HG03342 (cell line): ENCODE measurements around the gene INTS4.
"Not testable (repeated sequence)": the region's sequence is repeated elsewhere in the genome, so short reads cannot be mapped to it uniquely, and the experiment has no call there.

Experiments
- ATAC-seq: cut with Tn5 transposase; IDR thresholded peaks from one replicate; pipeline ENCODE4 v1.9.1; 2021; ENCODE audit warnings: mild to moderate bottlenecking, moderate library complexity; ENCODE audit not compliant: unreplicated experiment

The INTS4 gene

GRCh38 chr11:78023426-78023825, 29.0 kb upstream of the INTS4 start:
- no peak for ATAC-seq

GRCh38 chr11:78022397-78023396, 28.2 kb upstream of the INTS4 start, which contains the start of gene KCTD14:
TSS of gene KCTD14 (minus strand) at chr11:78023276. CDS start at chr11:78023249, 27 bp downstream.
- no peak for ATAC-seq

- no peak for ATAC-seq
Measured at GRCh38 chr11:78021611-78022010, 27.1 kb upstream of the INTS4 start.

GRCh38 chr11:78020246-78020645, 25.8 kb upstream of the INTS4 start:
- no peak for ATAC-seq

- ATAC-seq, result no peak
Measured at GRCh38 chr11:78019808-78020207, 25.3 kb upstream of the INTS4 start.

GRCh38 chr11:78015878-78016277, 21.4 kb upstream of the INTS4 start:
- no peak for ATAC-seq

GRCh38 chr11:78014937-78015520, 20.6 kb upstream of the INTS4 start:
- ATAC-seq, result not testable (repeated sequence)

GRCh38 chr11:78011301-78011700, 16.8 kb upstream of the INTS4 start:
- ATAC-seq, result no peak

- no peak for ATAC-seq
Measured at GRCh38 chr11:78010755-78011154, 16.3 kb upstream of the INTS4 start.

GRCh38 chr11:78010304-78010703, 15.8 kb upstream of the INTS4 start:
- no peak for ATAC-seq

- ATAC-seq, result no peak
Measured at GRCh38 chr11:78009062-78009461, 14.6 kb upstream of the INTS4 start.

GRCh38 chr11:78000193-78000592, 5.7 kb upstream of the INTS4 start:
- peak; percentile 67 for ATAC-seq

GRCh38 chr11:77999446-78000030, 5.1 kb upstream of the INTS4 start:
- ATAC-seq, result no peak

- ATAC-seq, result no peak
Measured at GRCh38 chr11:77993902-77994301, 566 bp downstream of the INTS4 start.

- ATAC-seq, result no peak
Measured at GRCh38 chr11:77990981-77991380, 3.5 kb downstream of the INTS4 start.

- ATAC-seq, result not testable (repeated sequence)
Measured at GRCh38 chr11:77986456-77986855, 8.0 kb downstream of the INTS4 start.

GRCh38 chr11:77981346-77981947, 13.0 kb downstream of the INTS4 start:
- ATAC-seq, result no peak

- peak; percentile 64 for ATAC-seq
Measured at GRCh38 chr11:77968337-77968736, 26.1 kb downstream of the INTS4 start.

GRCh38 chr11:77967753-77968152, 26.7 kb downstream of the INTS4 start:
- no peak for ATAC-seq

GRCh38 chr11:77967121-77967520, 27.3 kb downstream of the INTS4 start:
- ATAC-seq, result no peak

GRCh38 chr11:77966338-77966737, 28.1 kb downstream of the INTS4 start:
- no peak for ATAC-seq
